Activated CD4-positive, alpha-beta T cell treated with anti-CD3 and anti-CD28 coated beads, Interleukin-2, amount 10 ng/mL, durations not matched to agents 7 days and 5 days (primary cell): Measurements from ENCODE around the gene SOX21. TPM values are rescaled to one million over a fixed set of nuclear protein-coding genes. Genes with fewer than 3 reads are reported as not detected.
A peak's percentile ranks its signal among the peaks of the same experiment; 100 is the strongest.

Experiments
- CTCF ChIA-PET: fragments of 350-600 bp; sonication (Branson Sonifier 250); formaldehyde crosslinking; loops from one replicate; lab custom pipeline; 2021; ENCODE audit warnings: antibody characterized with exemption; lab: Charles Lee
- POLR2A ChIA-PET: fragments of 350-600 bp; sonication (Branson Sonifier 250); formaldehyde crosslinking; loops from one replicate; lab custom pipeline; 2021; ENCODE audit warnings: antibody characterized with exemption; lab: Charles Lee
- DNase-seq: peaks from one replicate; pipeline ENCODE4 v3.0.0-alpha.2; 2020
- H3K27ac Mint-ChIP-seq: one replicate; pipeline ENCODE4 v1.8.0; 2021; ENCODE audit warnings: mild to moderate bottlenecking, moderate library complexity, mixed read lengths
- H3K27me3 Mint-ChIP-seq: one replicate; pipeline ENCODE4 v1.8.0; 2021; ENCODE audit warnings: mixed read lengths
- H3K36me3 Mint-ChIP-seq: one replicate; pipeline ENCODE4 v1.8.0; 2021; ENCODE audit warnings: low read depth, mixed read lengths
- H3K4me1 Mint-ChIP-seq: one replicate; pipeline ENCODE4 v1.8.0; 2021; ENCODE audit warnings: mixed read lengths
- H3K4me3 Mint-ChIP-seq: one replicate; pipeline ENCODE4 v1.8.0; 2021; ENCODE audit warnings: mild to moderate bottlenecking, moderate library complexity, mixed read lengths
- H3K9me3 Mint-ChIP-seq: one replicate; pipeline ENCODE4 v1.8.0; 2021; ENCODE audit warnings: mixed read lengths
- total RNA-seq, 2 experiments: library from RNA; stranded (reverse); gene quantifications; one replicate each; pipeline ENCODE4 v1.2.3, GENCODE V29; 2021

The SOX21 gene
- total RNA-seq, 2 experiments from 2014 or later = not detected

DNA sequence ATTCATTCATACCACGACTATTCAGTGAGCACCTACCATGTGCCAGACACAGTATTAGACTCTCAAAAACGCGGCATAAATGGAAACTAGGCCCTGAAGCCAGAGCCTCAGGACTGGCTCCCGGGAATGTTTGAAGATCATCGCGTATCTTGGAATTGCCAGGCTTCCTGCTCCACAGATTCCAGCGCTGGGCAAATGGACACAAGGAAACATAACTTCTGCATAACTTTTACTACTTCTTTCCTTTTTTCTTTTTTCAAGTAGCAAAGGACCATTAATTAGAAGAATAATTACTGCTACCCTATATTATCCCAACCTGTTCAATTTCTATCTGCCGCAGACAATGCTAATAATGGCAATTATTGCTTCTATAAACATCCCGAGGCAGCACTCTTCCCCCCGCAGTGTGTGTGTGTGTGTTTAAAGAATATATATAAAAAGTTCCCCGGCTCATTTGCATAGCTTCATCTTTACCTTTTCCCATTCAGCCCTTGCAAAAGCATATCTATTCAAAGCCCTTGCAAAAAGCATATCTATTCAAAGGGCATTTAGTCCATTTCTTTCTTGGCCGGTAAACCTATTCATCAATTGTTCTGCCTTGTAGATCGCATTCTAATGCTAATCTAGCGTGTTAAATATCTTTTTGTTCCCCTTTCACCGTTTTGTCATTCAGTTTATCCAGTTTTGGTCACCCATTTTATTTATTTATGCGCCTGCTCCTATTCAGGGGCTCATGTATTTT, 6.1 kb downstream of the SOX21 start:
- H3K9me3 Mint-ChIP-seq = no peaks in the 10 kb centered on the region
- ChIA-PET CTCF (interaction anchor here (1.1 kb wide), 1 partner anchor 11 kb away, joined by 4 read pairs; no protein-coding TSS in a partner anchor), POLR2A (interaction anchor here (0.7 kb wide), 1 partner anchor 804 kb away, joined by 7 read pairs; no protein-coding TSS in a partner anchor)
- no peak for DNase-seq
- H3K36me3 Mint-ChIP-seq = peaks cover 5% of the 10 kb centered on the region
- no peak overlapping the region for H3K27ac Mint-ChIP-seq
- peaks cover 16% of the 10 kb centered on the region for H3K4me1 Mint-ChIP-seq
- H3K4me3 Mint-ChIP-seq = no peak overlapping the region
- H3K27me3 Mint-ChIP-seq = peaks cover 93% of the 10 kb centered on the region

GRCh38 chr13:94705081-94706030, 7.0 kb downstream of the SOX21 start:
- no peak for DNase-seq
- ChIA-PET CTCF (no interaction called here), POLR2A (interaction anchor here (0.6 to 0.7 kb wide), 2 partner anchors 10 to 26 kb away, joined by 3 to 6 read pairs; no protein-coding TSS in a partner anchor)
- Mint-ChIP-seq H3K27me3 (peaks cover 95% of the 10 kb centered on the region), H3K4me3 (peak overlapping the region; percentile 16), H3K4me1 (peaks cover 10% of the 10 kb centered on the region), H3K36me3 (peaks cover 5% of the 10 kb centered on the region), H3K27ac (peak overlapping the region; percentile 25), H3K9me3 (no peaks in the 10 kb centered on the region)

GRCh38 chr13:94704377-94705080, 7.8 kb downstream of the SOX21 start:
- ChIA-PET POLR2A (interaction anchor here (0.7 kb wide), 1 partner anchor 27 kb away, joined by 3 read pairs; no protein-coding TSS in a partner anchor), CTCF (no interaction called here)
- Mint-ChIP-seq H3K27ac (no peak overlapping the region), H3K27me3 (peaks cover 98% of the 10 kb centered on the region), H3K9me3 (no peaks in the 10 kb centered on the region), H3K4me3 (no peak overlapping the region), H3K4me1 (peaks cover 7% of the 10 kb centered on the region), H3K36me3 (peaks cover 5% of the 10 kb centered on the region)
- no peak for DNase-seq

GRCh38 chr13:94703721-94704314, 8.5 kb downstream of the SOX21 start:
- no peak for DNase-seq
- peaks cover 7% of the 10 kb centered on the region for H3K4me1 Mint-ChIP-seq
- no peaks in the 10 kb centered on the region for H3K9me3 Mint-ChIP-seq
- CTCF ChIA-PET = no interaction called here
- POLR2A ChIA-PET = no interaction called here
- H3K4me3 Mint-ChIP-seq = peak overlapping the region; percentile 5
- H3K36me3 Mint-ChIP-seq = peaks cover 5% of the 10 kb centered on the region
- H3K27ac Mint-ChIP-seq = peak overlapping the region; percentile 58
- H3K27me3 Mint-ChIP-seq = peaks cover 96% of the 10 kb centered on the region

- ChIA-PET CTCF (interaction anchor here (1.2 kb wide), 1 partner anchor 14 kb away, joined by 3 read pairs; no protein-coding TSS in a partner anchor), POLR2A (no interaction called here)
- Mint-ChIP-seq H3K27me3 (peaks cover 96% of the 10 kb centered on the region), H3K27ac (peak overlapping the region; percentile 43), H3K9me3 (no peaks in the 10 kb centered on the region), H3K4me3 (peak overlapping the region; percentile 5), H3K4me1 (peaks cover 7% of the 10 kb centered on the region), H3K36me3 (peaks cover 5% of the 10 kb centered on the region)
- no peak for DNase-seq
Measured at GRCh38 chr13:94703271-94703670, 9.1 kb downstream of the SOX21 start.

DNA sequence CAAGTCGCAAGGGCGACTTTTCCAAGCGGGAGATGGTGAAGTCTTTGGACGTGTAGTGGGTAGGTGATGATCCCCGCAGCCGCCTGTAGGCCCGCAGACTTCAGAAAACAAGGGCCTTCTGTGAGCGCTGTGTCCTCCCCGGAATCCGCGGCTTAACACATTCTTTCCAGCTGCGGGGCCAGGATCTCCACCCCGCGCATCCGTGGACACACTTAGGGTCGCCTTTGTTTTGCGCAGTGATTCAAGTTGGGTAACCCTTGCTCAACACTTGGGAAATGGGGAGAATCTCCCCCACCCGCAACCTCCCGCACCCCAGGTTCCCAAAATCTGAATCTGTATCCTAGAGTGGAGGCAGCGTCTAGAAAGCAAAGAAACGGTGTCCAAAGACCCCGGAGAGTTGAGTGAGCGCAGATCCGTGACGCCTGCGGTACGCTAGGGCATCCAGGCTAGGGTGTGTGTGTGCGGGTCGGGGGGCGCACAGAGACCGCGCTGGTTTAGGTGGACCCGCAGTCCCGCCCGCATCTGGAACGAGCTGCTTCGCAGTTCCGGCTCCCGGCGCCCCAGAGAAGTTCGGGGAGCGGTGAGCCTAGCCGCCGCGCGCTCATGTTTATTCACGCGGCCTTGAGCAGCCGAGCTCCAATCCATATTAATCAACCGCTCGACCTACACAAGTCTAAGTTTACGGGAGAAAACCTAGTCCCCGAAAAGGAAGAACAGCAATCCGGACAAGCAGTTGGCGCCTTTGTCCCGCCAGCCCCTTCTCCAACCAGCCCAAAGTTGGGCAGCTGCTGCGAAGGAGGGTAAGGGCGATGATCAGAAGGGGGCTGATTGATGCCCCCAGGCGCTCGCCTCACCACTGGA, 9.9 kb downstream of the SOX21 start:
- POLR2A ChIA-PET = no interaction called here
- Mint-ChIP-seq H3K4me1 (peaks cover 3% of the 10 kb centered on the region), H3K27ac (no peak overlapping the region), H3K9me3 (no peaks in the 10 kb centered on the region), H3K36me3 (peaks cover 3% of the 10 kb centered on the region), H3K4me3 (no peak overlapping the region), H3K27me3 (peaks cover 92% of the 10 kb centered on the region)
- no peak for DNase-seq
- CTCF ChIA-PET = interaction anchor here (1.2 kb wide), 1 partner anchor 14 kb away, joined by 3 read pairs; no protein-coding TSS in a partner anchor

DNA sequence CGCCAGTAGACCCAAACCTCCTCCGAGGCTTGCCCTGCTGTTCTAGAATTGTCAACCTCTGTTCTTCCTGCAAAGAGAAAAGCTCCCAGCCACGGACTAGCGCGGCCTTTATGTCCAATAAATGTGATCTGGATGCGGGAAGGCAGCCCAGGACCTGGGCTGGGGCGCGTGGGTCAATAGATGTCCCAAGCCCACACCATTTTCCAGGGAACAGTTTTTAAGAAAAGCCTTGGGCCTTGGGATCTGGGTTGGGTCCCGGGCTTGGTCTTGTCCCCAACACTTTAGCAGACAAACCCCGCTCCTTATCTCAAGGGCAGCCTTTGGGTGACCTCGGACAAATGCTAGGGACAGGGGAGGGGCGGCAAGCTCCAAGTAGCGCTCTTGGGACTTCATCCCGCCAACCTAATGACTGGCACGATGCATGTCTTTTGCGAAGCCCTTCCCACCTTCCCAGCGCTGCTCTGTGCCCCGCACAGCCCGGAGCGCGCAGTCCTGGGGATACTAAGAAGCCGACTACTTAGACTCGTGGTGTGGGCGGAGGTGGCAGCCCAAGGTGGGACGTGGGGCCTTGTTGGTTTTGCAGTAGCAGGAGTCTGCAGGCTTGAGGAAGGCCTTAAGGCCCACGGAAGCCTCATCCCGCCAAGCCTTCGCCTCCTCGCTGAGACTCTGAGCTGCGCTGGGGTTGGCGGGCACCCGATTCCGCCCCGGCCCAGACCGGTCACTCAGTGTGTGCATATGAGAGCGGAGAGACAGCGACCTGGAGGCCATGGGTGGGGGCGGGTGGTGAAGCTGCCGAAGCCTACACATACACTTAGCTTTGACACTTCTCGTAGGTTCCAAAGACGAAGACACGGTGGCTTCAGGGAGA, 10.8 kb downstream of the SOX21 start:
- Mint-ChIP-seq H3K9me3 (no peaks in the 10 kb centered on the region), H3K27me3 (peaks cover 86% of the 10 kb centered on the region), H3K36me3 (peaks cover 3% of the 10 kb centered on the region), H3K4me3 (no peak overlapping the region), H3K27ac (no peak overlapping the region), H3K4me1 (peaks cover 2% of the 10 kb centered on the region)
- ChIA-PET POLR2A (no interaction called here), CTCF (no interaction called here)
- no peak for DNase-seq

DNA sequence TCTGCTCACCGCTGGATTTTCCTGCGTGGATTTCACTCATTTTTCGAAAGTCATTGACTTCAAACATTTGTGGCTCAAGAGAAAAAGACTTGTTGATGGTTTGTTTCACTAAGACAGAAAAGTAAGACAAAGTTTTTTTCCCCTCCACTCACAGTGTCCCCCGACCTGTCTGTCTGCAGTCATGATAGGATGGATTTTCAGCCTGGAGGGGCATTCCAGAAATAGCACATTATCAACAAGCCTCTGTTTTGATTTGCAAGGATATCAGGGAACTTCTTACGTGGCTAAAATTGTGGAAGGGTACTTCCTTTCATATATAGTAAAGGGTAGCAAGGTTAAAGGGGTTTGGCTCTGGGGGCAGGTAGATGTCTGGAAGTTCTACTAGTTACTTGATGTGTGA, 11.8 kb downstream of the SOX21 start:
- H3K4me3 Mint-ChIP-seq = no peak overlapping the region
- peaks cover 78% of the 10 kb centered on the region for H3K27me3 Mint-ChIP-seq
- peaks cover 3% of the 10 kb centered on the region for H3K36me3 Mint-ChIP-seq
- CTCF ChIA-PET = no interaction called here
- H3K9me3 Mint-ChIP-seq = no peaks in the 10 kb centered on the region
- no peak for DNase-seq
- H3K27ac Mint-ChIP-seq = no peak overlapping the region
- peaks cover 2% of the 10 kb centered on the region for H3K4me1 Mint-ChIP-seq
- POLR2A ChIA-PET = no interaction called here

GRCh38 chr13:94700051-94700535, 12.3 kb downstream of the SOX21 start:
- no peak for DNase-seq
- ChIA-PET CTCF (no interaction called here), POLR2A (no interaction called here)
- H3K9me3 Mint-ChIP-seq = no peaks in the 10 kb centered on the region
- no peak overlapping the region for H3K27ac Mint-ChIP-seq
- peaks cover 74% of the 10 kb centered on the region for H3K27me3 Mint-ChIP-seq
- peaks cover 2% of the 10 kb centered on the region for H3K4me1 Mint-ChIP-seq
- no peak overlapping the region for H3K4me3 Mint-ChIP-seq
- peaks cover 3% of the 10 kb centered on the region for H3K36me3 Mint-ChIP-seq

DNA sequence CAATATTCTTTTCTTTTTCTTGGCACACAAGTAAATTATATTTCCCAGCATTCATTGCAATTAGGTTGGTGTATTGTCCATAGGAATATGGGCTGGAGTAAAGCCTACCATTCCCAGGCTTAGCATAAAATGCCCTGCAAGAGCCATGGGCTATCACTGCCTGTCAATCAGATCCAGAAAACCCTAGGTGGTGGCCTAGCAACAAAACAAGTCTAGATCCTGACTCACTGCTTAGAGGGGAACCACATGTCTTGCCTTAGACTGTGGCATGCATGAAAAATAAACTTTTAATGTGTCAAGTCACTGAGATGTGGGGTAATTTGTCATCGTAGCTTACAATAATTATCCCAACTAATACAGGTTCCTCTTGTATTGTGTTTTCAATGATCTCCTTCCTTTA, 16.2 kb downstream of the SOX21 start:
- Mint-ChIP-seq H3K4me1 (no peaks in the 10 kb centered on the region), H3K36me3 (no peaks in the 10 kb centered on the region), H3K4me3 (no peak overlapping the region), H3K27me3 (peaks cover 46% of the 10 kb centered on the region), H3K9me3 (no peaks in the 10 kb centered on the region), H3K27ac (no peak overlapping the region)
- POLR2A ChIA-PET = no interaction called here
- DNase-seq = no peak
- CTCF ChIA-PET = no interaction called here

DNA sequence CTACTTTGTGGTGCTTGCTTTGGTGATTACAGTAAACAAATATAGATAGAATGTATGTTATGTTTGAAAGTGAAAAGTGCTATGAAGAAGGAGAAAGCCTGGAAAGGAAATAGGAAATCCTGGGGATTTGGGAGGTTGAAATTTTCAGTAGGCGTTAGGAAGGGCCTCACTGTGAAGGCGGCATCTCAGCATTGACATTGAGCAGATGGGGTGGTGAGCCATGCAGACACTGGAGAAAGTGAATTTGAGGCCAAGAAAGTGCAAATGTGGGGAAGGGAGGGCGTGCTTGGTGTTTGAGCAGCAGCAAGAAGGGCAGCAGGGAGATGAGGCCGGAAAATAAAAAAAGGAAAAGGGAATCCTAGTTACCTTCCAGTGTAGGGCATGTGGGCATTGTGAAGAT, 20.3 kb downstream of the SOX21 start:
- H3K4me1 Mint-ChIP-seq = no peaks in the 10 kb centered on the region
- H3K27me3 Mint-ChIP-seq = peaks cover 23% of the 10 kb centered on the region
- CTCF ChIA-PET = no interaction called here
- no peaks in the 10 kb centered on the region for H3K9me3 Mint-ChIP-seq
- no peak overlapping the region for H3K27ac Mint-ChIP-seq
- no peaks in the 10 kb centered on the region for H3K36me3 Mint-ChIP-seq
- H3K4me3 Mint-ChIP-seq = no peak overlapping the region
- no peak for DNase-seq
- POLR2A ChIA-PET = no interaction called here
